GM12891 (cell line): Measurements from ENCODE around the gene SLC16A9.

ENCODE experiments used
- PAX5 ChIP-seq: IDR thresholded peaks from 2 replicates; pipeline ENCODE4 v1.6.1; 2011; ENCODE audit warnings: low read length, moderate library complexity, mild to moderate bottlenecking; ENCODE audit not compliant: insufficient read depth, severe bottlenecking
- POLR2A ChIP-seq: IDR thresholded peaks from 2 replicates; pipeline ENCODE4 v1.6.1; 2011; ENCODE audit warnings: low read depth, low read length, control low read depth
- POLR2AphosphoS5 ChIP-seq: IDR thresholded peaks from 2 replicates; pipeline ENCODE4 v1.6.1; 2011; ENCODE audit warnings: low read depth, low read length, control low read depth
- POU2F2 ChIP-seq: IDR thresholded peaks from 2 replicates; pipeline ENCODE4 v1.6.1; 2011; ENCODE audit warnings: low read depth, mild to moderate bottlenecking, control low read depth, low read length, moderate library complexity
- SPI1 ChIP-seq: IDR thresholded peaks from 2 replicates; pipeline ENCODE4 v1.6.1; 2011; ENCODE audit warnings: low read depth, low read length, control low read depth
- TAF1 ChIP-seq: IDR thresholded peaks from 2 replicates; pipeline ENCODE4 v1.6.1; 2011; ENCODE audit warnings: low read depth, low read length, control low read depth

GRCh38 chr10:59624136-59624535 lies 85.5 kb downstream of the SLC16A9 start:
- no peak for TF ChIP-seq POLR2A
- no peak for TF ChIP-seq PAX5
- no peak for TF ChIP-seq TAF1
- no peak for TF ChIP-seq POLR2AphosphoS5
- no peak for TF ChIP-seq SPI1
- TF ChIP-seq POU2F2 = no peak
